Upper lobe of left lung (tissue), 4 donors: ENCODE results near the gene REC8.

Source experiments
- CTCF ChIP-seq, 6 experiments: fragments of 450-650 bp in 4 of 6; fragments of 200-600 bp in 2 of 6; sonication (generic) in 2 of 6; IDR thresholded peaks; one replicate each; pipeline ENCODE4 v1.5.1; 2016 to 2019; ENCODE audit warnings: antibody characterized with exemption in 6 of 6
- EP300 ChIP-seq, 4 donors: sonication (generic); formaldehyde crosslinking; IDR thresholded peaks; one replicate each; pipeline ENCODE4 v1.5.1; 2017; ENCODE audit warnings: antibody characterized with exemption in 4 of 4, control low read depth in 2 of 4

DNA sequence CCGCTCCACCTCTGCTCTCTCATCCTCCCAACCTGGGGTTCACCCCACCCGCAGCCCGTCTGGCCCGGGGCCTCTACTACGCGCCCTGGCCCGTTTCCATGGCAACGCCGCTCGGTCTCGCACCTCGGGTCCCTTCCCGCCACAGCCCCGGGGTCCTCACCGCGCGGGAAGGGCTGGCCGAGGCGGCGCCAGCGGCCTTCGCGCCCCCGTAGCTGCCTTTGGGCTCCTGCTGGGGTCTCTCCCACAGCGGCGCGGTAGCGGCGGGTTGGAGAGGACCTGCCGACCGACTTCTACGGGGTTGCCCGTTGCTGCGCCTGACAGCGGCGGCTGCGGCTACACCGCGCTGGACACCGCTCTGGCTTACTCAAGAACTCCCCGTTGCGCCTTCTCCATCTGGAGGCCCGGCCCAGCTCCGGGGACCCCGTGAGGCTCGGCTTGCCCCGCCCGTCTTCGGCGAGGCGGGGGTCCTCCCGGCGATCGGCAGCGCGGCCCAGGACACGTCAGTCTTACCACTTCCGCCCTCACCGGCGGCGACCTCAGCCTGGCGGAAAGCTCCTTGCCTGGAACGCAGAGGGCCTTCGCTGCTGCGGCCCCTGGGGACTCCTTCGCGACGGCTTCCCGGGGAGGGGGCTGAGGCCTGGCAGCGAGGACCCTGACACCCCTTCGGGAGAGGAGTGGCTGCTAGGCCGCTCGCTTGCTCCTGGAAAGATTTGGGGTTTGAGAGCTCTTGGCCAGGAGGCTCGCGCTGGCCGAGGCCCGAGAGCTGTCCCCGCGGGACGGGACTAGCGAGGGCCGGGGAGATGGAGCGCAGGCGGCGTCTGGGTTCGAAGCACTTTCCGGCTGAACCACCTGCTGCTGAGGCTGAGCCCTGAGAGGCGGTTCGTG, 23.5 kb downstream of the REC8 start, which contains the start of gene TM9SF1:
- TF ChIP-seq EP300 (IDR thresholded peaks at IDR 0.05): no peak
- peak in 2 of 6 experiments; percentile 24 to 31 for TF ChIP-seq CTCF (IDR thresholded peaks at IDR 0.05)
